Epithelial cell of esophagus (primary cell): Measurements from ENCODE around the gene CDKL2.
"Not testable (repeated sequence)": the region's sequence is repeated elsewhere in the genome, so short reads cannot be mapped to it uniquely, and the experiment has no call there.

ENCODE experiments used
- DNase-seq: peaks from one replicate; pipeline ENCODE4 v3.0.0; 2010; ENCODE audit warnings: low read depth
- H3K4me3 ChIP-seq: 2 replicates; pipeline ENCODE4 v1.5.1; 2011; ENCODE audit warnings: mild to moderate bottlenecking, low read length, control low read depth
- TF ChIP-seq, protein P1 (sequence below): IDR thresholded peaks from 2 replicates; pipeline ENCODE4 v1.5.1; 2011; ENCODE audit warnings: low read depth, mild to moderate bottlenecking, low read length, control low read depth, inconsistent platforms; ENCODE audit not compliant: insufficient read depth; ENCODE audit errors: missing control alignments

Gene CDKL2

DNA sequence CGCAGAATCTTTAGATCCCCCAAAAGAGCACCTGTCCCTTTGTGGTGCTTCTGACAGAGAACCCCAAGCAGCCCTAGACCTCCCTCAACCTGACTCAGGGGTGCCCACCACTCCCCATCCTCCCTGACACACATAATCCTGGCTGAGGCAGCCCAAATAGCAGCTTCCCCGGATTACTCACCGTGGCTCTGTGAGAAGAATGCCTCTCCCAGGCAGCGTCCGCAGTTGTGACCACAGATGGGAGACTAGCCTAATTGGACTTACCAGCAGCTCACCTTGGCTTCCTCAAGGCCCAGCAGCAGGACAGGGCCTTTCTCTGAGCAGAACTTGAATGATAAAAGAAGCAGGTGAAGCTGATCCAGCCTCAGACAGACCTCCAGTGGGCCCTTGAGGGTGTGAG is 84.8 kb downstream of the CDKL2 start:
- TF ChIP-seq, protein P1, sequence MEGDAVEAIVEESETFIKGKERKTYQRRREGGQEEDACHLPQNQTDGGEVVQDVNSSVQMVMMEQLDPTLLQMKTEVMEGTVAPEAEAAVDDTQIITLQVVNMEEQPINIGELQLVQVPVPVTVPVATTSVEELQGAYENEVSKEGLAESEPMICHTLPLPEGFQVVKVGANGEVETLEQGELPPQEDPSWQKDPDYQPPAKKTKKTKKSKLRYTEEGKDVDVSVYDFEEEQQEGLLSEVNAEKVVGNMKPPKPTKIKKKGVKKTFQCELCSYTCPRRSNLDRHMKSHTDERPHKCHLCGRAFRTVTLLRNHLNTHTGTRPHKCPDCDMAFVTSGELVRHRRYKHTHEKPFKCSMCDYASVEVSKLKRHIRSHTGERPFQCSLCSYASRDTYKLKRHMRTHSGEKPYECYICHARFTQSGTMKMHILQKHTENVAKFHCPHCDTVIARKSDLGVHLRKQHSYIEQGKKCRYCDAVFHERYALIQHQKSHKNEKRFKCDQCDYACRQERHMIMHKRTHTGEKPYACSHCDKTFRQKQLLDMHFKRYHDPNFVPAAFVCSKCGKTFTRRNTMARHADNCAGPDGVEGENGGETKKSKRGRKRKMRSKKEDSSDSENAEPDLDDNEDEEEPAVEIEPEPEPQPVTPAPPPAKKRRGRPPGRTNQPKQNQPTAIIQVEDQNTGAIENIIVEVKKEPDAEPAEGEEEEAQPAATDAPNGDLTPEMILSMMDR = no peak
- peak; percentile 19 for DNase-seq

DNA sequence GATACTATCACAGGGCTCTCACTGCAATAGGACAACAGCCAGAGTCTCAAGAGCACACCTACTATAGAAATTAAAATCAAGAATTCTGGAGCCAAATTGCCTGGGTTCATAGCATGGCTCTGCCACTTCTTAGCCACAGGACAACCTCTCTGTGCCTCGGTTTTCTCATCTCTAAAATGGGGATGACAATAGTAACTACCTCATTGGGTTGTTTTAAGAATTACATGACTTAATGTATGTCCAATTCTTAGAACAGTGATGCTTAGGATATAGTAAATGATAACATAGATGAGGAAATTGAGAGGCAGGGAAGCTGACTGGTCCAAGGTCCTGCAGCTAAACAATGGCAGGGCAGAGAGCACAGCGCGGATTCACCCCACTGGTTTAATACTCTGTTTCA is 85.5 kb downstream of the CDKL2 start:
- TF ChIP-seq, protein P1 = no peak
- no peak for DNase-seq
- no peak overlapping the region for H3K4me3 ChIP-seq

More for the DNA sequence above, 84.8 kb downstream of the CDKL2 start:
- no peak overlapping the region for H3K4me3 ChIP-seq

DNA sequence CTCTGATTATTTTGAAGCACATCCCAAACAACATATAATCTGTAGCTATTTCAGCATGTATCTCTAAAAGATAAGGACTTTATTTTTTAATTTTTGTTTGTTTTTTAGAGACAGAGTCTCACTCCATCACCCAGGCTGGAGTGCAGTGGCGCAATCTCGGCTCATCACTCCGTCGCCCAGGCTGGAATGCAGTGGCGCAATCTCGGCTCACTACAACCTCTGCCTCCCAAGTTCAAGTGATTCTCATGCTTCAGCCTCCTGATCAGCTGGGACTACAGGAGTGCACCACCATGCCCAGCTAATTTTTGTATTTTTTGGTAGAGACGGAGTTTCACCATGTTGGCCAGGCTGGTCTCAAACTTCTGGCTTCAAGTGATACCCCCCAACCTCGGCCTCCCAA is 86.1 kb downstream of the CDKL2 start:
- DNase-seq = peak; percentile 12
- H3K4me3 ChIP-seq = not testable (repeated sequence)

DNA sequence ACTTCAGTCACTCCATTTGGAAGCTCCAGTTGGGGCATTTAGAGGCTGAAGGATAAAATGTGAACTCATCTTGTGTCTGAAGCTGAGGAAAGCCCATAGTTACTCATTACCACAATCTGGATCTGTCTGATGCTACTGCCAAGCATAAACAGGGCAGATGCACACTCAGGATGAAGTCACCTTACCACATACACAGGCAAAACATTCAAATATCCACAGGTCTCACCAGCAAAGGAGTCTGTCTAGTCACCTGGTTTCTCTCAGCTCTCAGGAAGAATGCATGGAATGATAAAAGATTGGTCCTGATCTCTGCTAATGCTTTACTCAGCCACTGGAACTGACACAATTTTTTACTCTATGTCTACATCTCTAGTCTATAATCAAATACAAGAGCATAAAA is 87.5 kb downstream of the CDKL2 start:
- no peak overlapping the region for H3K4me3 ChIP-seq
- TF ChIP-seq, protein P1 = no peak
- DNase-seq = peak; percentile 97

DNA sequence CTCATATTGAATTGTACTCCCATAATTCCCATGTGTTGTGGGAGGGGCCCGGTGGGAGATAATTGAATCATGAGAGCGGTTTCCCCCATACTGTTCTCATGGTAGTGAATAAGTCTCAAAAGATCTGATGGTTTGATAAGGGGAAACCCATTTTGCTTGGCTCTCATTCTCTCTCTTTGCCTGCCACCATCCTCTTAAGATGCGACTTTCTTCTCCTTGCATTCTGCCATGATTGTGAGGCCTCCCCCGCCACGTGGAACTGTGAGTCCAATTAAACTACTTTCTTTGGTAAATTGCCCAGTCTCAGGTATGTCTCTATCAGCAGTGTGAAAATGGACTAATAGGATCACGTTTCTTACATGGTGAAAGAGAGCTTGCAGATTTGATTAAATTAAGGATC is 93.0 kb downstream of the CDKL2 start:
- DNase-seq, H3K4me3 ChIP-seq: not testable (repeated sequence)

DNA sequence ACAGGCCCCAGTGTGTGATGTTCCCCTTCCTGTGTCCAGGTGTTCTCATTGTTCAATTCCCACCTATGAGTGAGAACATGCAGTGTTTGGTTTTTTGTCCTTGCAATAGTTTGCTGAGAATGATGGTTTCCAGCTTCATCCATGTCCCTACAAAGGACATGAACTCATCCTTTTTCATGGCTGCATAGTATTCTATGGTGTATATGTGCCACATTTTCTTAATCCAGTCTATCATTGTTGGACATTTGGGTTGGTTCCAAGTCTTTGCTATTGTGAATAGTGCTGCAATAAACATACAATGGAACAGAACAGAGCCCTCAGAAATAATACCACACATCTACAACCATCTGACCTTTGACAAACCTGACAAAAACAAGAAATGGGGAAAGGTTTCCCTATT is 96.4 kb downstream of the CDKL2 start:
- not testable (repeated sequence) for DNase-seq, H3K4me3 ChIP-seq

DNA sequence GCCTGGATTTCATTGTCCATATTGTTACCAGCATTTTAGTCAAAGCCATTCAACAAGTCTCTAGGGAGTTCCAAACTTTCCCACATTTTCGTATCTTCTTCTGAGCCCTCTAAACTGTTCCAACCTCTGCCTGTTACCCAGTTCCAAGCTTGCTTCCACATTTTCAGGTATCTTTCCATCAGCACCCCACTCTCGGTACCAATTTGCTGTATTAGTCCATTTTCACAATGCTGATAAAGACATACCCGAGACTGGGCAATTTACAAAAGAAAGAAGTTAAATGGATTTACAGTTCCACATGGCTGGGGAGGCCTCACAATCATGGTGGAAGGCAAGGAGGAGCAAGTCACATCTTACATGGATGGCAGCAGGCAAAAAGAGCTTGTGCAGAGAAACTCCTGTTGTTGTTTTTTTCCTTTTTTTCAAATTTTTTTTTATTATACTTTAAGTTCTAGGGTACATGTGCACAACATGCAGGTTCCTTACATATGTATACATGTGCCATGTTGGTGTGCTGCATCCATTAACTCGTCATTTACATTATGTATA is 96.9 kb downstream of the CDKL2 start:
- not testable (repeated sequence) for H3K4me3 ChIP-seq, DNase-seq

DNA sequence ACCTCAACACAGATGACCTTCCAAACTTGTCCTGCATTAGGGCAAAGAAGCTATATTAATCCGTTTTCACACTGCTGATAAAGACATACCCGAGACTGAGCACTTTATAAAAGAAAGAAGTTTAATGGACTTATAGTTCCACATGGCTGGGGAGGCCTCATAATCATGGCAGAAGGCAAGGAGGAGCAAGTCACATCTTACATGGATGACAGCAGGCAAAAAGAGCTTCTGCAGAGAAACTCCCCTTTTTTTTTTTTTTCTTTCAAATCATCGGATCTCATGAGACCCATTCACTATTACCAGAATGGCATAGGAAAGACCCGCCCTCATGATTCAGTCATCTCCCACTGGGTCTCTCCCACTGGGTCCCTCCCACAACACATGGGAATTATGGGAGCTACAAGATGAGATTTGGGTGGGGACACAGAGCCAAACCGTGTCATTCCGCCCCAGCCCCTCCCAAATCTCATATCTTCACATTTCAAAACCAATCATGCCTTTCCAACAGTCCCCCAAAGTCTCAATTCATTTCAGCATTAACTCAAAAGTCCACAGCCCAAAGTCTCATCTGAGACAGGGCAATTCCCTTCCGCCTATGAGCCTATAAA is 98.7 kb downstream of the CDKL2 start:
- not testable (repeated sequence) for DNase-seq, H3K4me3 ChIP-seq

DNA sequence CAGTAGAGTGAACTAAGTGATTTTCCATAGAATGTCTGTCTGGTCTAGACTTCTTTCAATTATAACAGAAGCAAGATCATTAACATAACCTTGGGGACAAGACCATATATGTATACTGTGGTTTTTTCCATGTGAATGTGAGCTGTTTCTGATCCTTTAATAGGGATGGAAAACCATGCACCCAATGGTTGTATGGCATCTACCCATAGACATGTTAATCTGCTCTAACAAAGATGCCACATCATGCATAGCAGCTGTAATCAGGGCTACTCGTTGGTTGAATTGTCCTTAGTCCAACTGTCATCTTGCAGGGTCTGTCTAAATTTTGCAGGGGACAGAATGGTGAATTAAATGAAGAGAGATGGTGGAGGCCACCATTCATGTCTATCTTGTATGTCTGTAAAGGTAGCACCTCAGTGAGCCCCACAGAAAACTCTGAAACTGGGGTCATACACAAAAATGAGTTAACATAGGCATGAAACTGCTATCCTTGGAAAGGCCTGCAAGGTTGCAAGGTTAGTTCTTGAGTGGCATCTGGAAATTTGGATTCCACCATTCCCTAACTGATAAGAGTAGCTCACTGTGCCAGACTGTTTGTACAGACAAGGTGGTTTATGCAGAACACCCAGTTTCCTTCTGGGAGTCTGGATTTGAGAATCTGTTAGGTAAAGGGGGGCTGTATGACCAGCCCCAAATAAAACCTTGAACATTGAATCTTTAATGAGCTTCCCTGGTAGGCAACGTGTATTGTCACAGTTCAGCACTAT is 99.6 kb downstream of the CDKL2 start:
- H3K4me3 ChIP-seq = no peak overlapping the region
- no peak for DNase-seq
- TF ChIP-seq, protein P1 = no peak
